Measurements from ENCODE around the gene UBE2G1.

GRCh38 chr17:4232168-4232813 is 134.2 kb downstream of the UBE2G1 start:
- TF ChIP-seq POLR2A (IDR thresholded peaks at IDR 0.05), result no peak
- TF ChIP-seq CTCF (IDR thresholded peaks at IDR 0.05), result no peak
- TF ChIP-seq POLR2AphosphoS5 (IDR thresholded peaks at IDR 0.05), result no peak

Data from prostate gland (tissue), 2 donors.